NT2/D1 (cell line): ENCODE results near the gene TMEM240.
"Not testable (repeated sequence)": the region's sequence is repeated elsewhere in the genome, so short reads cannot be mapped to it uniquely, and the experiment has no call there.

Experiments
- DNase-seq: peaks from one replicate; pipeline ENCODE4 v3.0.0-alpha.2; 2011; ENCODE audit warnings: low read depth, low spot score
- H3K27me3 ChIP-seq: 2 replicates; pipeline ENCODE4 v1.6.0; 2011; ENCODE audit warnings: mild to moderate bottlenecking; ENCODE audit not compliant: insufficient read length, insufficient read depth
- H3K36me3 ChIP-seq: 2 replicates; pipeline ENCODE4 v1.6.1; 2011; ENCODE audit warnings: mild to moderate bottlenecking, low read length, mixed read lengths; ENCODE audit not compliant: insufficient read depth, insufficient read length
- H3K4me1 ChIP-seq: 2 replicates; pipeline ENCODE4 v1.5.1; 2011; ENCODE audit not compliant: insufficient read depth, insufficient read length
- H3K4me3 ChIP-seq: 2 replicates; pipeline ENCODE4 v1.5.1; 2011; ENCODE audit warnings: low read depth; ENCODE audit not compliant: insufficient read length
- H3K9ac ChIP-seq: 2 replicates; pipeline ENCODE4 v1.6.0; 2011; ENCODE audit warnings: low read depth; ENCODE audit not compliant: insufficient read length
- H3K9me3 ChIP-seq: 2 replicates; pipeline ENCODE4 v1.5.1; 2011; ENCODE audit warnings: mild to moderate bottlenecking, low read length; ENCODE audit not compliant: insufficient read depth
- SUZ12 ChIP-seq: IDR thresholded peaks from 2 replicates; pipeline ENCODE4 v1.6.1; 2011; ENCODE audit not compliant: insufficient read length, insufficient read depth; ENCODE audit errors: extremely low read depth
- YY1 ChIP-seq: IDR thresholded peaks from 2 replicates; pipeline ENCODE4 v1.6.1; 2011; ENCODE audit not compliant: insufficient read length, insufficient read depth
- ZNF274 ChIP-seq: IDR thresholded peaks from 2 replicates; pipeline ENCODE4 v1.6.1; 2011; ENCODE audit warnings: mild to moderate bottlenecking, low read depth, low read length

TMEM240 gene

DNA sequence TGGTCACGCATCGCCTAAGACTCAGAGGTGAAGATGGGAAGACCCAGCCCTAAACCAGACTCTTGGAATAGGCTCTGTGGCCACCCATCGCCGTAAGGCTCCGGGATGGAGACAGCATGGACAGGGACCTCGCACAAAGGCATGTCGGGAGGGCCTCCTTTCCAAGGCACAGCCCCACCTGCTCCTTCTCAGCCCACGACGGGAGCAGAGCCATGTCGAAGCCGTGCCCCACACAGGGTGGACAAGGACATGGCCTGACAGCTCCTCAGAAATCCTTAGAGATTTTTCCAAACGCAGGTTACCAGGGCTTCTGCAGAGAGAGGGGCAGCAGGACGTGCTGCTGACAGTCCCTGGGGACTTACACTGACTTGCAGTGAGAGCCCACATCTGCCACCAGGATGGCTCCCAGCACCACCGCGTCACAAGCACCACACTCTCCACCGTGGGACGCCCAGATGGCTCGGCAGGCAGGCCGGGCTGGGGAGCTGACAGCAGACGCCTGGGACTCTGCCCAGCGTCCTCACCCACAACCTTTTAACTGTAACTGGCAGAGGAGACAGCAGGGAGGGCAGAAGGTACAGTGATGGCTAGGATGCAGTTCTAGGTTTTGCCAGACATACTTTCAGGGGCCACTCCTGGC lies 22.3 kb upstream of the TMEM240 start:
- DNase-seq, result no peak
- H3K4me3 ChIP-seq, result no peak overlapping the region
- no peaks in the 10 kb centered on the region for H3K27me3 ChIP-seq
- TF ChIP-seq ZNF274 (no peak), SUZ12 (no peak), YY1 (no peak)
- H3K36me3 ChIP-seq, result peaks cover 78% of the 10 kb centered on the region
- no peaks in the 10 kb centered on the region for H3K9me3 ChIP-seq
- H3K4me1 ChIP-seq, result peaks cover 11% of the 10 kb centered on the region
- no peak overlapping the region for H3K9ac ChIP-seq

DNA sequence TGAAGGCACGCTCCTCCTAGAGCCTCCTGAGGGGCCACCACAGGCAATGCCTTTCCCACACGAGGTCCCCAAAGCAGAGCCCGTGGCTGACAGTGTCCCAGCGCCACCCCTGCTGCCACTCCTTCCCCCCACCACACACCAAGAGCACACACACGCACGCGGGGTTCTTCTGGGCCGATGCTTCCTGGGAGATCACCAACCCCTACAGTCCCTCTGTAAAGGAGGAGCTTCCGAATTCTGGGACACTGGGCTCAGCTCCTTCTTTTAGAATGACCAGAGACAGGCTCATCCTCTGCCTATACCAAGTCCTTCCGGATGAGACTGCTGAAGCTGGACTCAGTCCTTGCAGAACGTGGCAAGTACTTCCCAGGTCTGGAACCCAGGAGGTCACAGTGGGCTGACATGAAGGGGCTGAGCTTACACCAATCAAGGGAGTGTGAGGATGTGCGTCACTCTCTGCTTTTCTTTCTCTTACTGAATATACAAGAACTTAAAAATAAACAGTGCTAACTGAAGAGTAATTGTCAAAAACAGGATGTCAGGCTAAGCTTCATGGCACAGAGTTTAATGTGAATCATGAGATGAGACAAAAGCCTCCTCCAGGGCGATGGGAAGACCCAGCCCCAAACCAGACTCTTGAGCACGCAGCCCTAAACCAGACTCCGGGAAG lies 21.5 kb upstream of the TMEM240 start:
- Histone ChIP-seq H3K9ac (no peak overlapping the region), H3K4me3 (no peak overlapping the region), H3K9me3 (no peaks in the 10 kb centered on the region), H3K27me3 (no peaks in the 10 kb centered on the region), H3K36me3 (peaks cover 72% of the 10 kb centered on the region), H3K4me1 (peaks cover 5% of the 10 kb centered on the region)
- no peak for DNase-seq
- TF ChIP-seq YY1, result no peak
- TF ChIP-seq SUZ12, result no peak
- no peak for TF ChIP-seq ZNF274

DNA sequence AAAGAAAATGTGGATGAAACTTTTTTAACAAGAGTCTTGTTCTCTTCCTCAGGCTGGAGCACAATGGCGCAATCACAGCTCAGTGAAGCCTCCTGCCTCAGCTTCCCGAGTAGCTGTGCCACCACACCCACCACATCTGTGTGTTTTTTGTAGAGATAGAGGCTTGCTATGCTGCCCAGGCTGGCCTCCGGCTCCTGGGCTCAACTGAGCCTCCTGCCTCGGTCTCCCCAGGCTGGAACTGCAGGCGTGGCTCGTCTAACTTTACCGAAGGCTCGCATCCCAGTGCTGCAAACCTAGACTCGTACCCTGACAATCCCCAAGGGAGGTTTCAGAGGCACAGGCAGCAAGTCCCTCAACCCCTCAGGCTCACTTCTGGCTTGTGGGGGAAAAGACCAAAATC lies 19.8 kb upstream of the TMEM240 start:
- no peak overlapping the region for H3K4me3 ChIP-seq
- no peak for DNase-seq
- H3K9me3 ChIP-seq, result no peaks in the 10 kb centered on the region
- H3K36me3 ChIP-seq, result peaks cover 76% of the 10 kb centered on the region
- TF ChIP-seq YY1 (no peak), ZNF274 (no peak), SUZ12 (no peak)
- H3K27me3 ChIP-seq, result no peaks in the 10 kb centered on the region
- no peak overlapping the region for H3K9ac ChIP-seq
- H3K4me1 ChIP-seq, result peaks cover 3% of the 10 kb centered on the region

DNA sequence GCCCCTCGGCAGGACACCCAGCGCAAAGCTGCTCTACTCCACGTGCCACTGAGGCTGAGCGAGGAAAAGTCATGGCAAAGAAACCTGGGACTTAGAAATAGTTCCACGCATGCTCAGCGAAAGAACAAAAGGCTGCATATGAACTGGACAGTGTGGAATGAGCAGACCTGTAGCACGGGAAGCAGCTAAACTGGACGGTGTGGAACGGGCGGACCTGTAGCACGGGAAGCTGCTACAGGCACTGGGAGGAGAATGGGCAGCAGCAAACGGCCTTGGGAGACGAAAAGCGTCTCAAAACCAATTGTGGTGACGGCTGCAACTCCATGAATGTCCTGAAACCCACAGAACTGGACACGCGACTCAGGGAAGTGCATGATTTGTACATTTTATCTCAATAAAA lies 18.6 kb upstream of the TMEM240 start:
- Histone ChIP-seq H3K4me3 (no peak overlapping the region), H3K9ac (no peak overlapping the region), H3K4me1 (peaks cover 4% of the 10 kb centered on the region), H3K36me3 (peaks cover 79% of the 10 kb centered on the region), H3K27me3 (no peaks in the 10 kb centered on the region), H3K9me3 (no peaks in the 10 kb centered on the region)
- TF ChIP-seq ZNF274, result no peak
- no peak for TF ChIP-seq YY1
- no peak for TF ChIP-seq SUZ12
- DNase-seq, result no peak

DNA sequence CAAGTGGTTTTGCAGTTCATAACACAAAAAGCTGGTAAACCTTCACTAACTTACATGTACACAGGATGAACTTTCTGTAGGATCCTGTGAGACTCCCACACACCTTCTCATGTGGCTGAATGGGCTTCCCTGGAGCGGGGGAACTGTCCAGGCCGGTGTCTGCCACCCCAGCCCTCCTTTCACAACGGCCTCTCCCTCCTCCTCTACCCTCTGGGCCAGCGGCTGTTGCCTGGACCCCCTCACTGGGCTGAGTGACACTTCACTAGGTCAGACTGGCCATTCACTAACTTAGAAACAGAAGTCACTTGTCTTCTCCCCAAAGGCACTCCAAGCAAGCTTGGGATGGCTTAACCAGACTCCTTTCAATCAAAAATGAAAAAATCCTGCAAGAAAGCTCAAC lies 18.2 kb upstream of the TMEM240 start:
- H3K36me3 ChIP-seq, result peaks cover 79% of the 10 kb centered on the region
- no peak overlapping the region for H3K4me3 ChIP-seq
- H3K9ac ChIP-seq, result no peak overlapping the region
- no peaks in the 10 kb centered on the region for H3K27me3 ChIP-seq
- H3K4me1 ChIP-seq, result peaks cover 4% of the 10 kb centered on the region
- TF ChIP-seq ZNF274, result no peak
- TF ChIP-seq SUZ12, result no peak
- TF ChIP-seq YY1, result no peak
- DNase-seq, result no peak
- H3K9me3 ChIP-seq, result no peaks in the 10 kb centered on the region

DNA sequence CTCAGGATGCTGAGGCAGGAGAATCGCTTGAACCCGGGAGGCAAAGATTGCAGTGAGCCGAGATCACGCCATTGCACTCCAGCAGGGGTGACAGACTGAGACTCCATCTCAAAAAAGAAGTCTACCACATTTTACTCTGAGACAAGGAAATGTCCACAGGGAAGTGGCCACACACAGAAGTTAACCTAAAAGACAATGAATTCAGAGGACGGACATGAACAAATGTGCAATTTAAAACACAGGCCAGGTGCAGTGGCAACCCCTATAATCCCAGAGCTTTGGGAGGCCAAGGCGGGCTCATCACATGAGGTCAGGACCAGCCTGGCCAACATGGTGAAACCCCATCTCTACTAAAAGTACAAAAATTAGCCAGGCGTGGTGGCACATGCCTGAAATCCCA lies 17.3 kb upstream of the TMEM240 start:
- H3K27me3 ChIP-seq, H3K9me3 ChIP-seq, H3K9ac ChIP-seq, H3K4me3 ChIP-seq, DNase-seq, H3K4me1 ChIP-seq: not testable (repeated sequence)
- peaks cover 75% of the 10 kb centered on the region for H3K36me3 ChIP-seq

DNA sequence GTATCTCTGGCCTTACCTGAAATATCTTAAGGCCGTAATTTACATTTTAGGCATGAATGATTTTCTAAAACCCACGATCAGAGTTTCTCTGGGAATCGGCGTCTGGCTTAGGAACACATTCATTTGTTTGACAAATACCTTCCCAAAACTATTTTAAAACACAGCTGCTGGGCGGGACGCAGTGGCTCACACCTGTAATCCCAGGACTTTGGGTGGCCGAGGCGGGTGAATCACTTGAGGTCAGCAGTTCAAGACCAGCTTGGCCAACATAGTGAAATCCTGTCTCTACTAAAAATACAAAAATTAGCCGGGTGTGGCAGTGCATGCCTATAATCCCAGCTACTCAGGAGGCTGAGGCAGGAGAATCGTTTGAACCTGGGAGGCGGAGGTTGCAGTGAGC lies 16.5 kb upstream of the TMEM240 start:
- H3K36me3 ChIP-seq, result peaks cover 74% of the 10 kb centered on the region
- not testable (repeated sequence) for H3K4me1 ChIP-seq, H3K9me3 ChIP-seq, H3K27me3 ChIP-seq, DNase-seq, H3K9ac ChIP-seq, H3K4me3 ChIP-seq
